GM21381 (cell line): ENCODE results near the gene EHBP1.
A peak's percentile ranks its signal among the peaks of the same experiment; 100 is the strongest.

Source experiments
- ATAC-seq: cut with Tn5 transposase; IDR thresholded peaks from one replicate; pipeline ENCODE4 v1.9.1; 2021; ENCODE audit warnings: mild to moderate bottlenecking, moderate library complexity; ENCODE audit not compliant: unreplicated experiment

The EHBP1 gene

GRCh38 chr2:63047321-63048279, 342.1 kb downstream of the EHBP1 start:
- ATAC-seq, result no peak

- ATAC-seq, result no peak
Measured at GRCh38 chr2:63048367-63049171, 343.1 kb downstream of the EHBP1 start.

DNA sequence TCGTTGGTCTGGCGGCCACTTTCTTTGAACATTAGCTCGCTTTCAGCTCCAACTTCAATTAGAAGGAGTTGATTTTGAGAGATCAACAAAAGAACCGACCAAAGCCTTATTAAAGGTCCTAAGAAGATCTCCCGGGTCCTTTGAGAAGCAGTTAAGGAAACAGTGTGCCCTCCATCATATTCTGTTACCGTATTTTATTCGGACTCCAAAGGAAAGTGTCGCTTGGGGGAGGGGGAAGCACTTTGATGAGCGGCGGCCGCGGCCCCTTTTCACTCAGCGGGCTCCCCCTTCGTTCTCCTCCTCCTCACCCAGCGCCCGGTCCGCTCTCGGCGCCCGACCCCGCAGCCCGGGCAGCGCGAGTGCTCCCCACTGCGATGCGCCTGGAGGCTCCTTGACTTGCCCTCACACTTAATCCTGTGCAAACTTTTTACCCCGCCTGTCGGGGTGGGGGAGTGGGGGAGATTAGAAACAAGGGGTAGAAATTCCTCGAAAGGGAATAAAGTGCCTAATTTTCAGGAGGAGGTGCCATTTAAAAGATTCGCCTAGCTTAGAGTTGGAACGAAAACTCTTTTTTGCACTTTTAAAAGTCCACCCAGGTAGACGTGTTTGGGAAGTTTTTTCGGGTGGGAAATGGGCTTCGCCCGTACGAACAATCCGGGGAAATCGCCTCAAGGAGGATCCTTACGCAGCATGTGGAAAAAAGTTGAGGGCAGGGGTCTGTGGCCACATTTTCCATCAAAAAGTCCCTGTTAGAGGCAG, 343.9 kb downstream of the EHBP1 start:
- ATAC-seq, result no peak

DNA sequence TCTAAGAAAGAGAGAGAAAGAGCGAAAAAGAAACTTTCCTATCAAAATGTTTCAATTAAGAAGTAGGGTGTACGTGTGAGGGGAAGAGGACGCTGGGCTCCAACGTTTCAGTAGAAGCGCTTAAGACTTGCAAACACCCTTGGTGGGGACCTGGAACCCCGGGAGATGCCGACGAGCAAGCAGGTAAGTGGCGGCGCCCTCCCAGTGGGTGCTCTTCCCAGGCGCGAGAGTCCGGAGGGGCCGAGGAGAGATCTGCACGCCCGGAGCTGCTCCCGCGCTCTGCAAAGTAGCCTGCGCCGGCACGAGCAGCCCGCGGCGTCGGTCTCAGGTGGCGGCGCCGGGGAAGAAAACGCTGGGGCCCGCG, 344.4 kb downstream of the EHBP1 start:
- peak; percentile 23 for ATAC-seq

DNA sequence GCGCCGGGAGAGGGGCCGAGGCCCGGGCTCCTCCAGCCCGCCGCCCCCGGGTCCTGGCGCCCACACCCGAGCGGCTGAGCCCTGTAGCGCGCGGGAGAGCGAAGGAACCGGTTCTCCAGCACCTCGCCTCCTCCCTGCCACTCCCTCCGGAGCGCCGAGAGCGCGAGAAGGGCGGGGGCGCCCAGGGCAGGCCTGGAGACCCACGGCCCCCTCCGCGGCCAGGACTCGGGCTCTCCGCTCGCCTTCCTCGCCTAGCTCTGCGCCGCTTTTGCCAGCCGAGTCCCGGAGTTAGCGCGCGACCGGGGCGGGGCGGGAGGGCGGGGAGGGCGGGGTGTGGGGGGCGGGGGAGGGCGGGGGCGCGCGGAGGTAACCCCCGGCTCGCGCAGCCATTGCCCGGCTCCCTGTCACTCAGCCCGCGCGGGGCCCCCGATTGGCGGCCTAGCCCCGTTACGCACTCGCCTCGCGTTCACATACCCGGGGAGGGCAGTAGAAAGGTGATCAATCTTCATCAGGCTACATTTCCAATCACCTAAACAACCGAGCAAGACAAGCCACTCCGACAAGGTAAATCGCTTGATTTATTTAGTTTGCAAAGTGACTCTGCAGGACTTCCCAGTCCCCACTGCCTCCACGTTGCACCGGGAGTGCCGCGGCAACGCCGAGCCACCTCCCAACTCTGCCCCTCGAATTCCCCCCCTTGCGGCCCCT, 345.0 kb downstream of the EHBP1 start, which contains the start of gene OTX1:
Gene OTX1, plus strand, starts transcription at position 497 of the 708 bp plus-strand sequence. CDS start 2,161 bp downstream, outside the sequence.
- peak; percentile 81 for ATAC-seq

DNA sequence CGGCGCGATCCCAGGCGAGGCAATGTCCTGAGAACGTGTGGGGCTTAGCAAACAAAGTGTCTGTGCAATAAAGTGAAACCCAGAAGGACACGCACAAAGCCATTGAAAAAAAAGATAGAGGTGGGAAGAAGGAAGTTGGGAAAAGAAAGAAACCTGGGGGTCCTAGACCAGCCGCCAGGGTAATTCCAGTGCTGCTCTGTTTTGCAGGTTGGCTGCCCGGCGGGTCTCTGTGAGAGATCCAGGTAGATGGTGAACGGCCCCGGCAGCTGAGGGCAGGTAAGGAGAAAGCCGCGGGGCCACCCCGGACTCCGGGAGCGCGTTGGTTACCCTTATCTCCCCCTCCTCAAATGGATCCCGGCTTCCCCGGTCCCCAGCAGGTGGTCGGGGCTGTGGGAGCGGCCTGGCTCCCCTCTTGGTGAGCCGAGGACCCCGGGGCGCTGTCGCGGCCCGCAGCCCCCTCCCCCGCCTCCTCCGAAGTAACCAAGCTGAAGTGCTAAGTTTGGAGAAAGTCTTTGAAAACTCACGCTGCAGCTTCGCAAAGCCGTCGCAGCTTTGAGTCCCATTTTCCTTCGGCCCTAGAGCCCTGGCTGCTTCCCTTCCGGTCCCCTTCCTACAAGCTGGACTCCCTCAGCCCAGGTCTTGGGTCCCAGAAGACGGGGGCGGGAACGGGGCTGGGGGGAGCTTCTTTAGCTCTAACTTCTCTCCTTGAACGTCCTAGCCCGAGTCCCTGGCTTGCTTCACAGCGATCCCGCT, 345.7 kb downstream of the EHBP1 start:
- ATAC-seq, result no peak

- no peak for ATAC-seq
Measured at GRCh38 chr2:63051795-63052333, 346.4 kb downstream of the EHBP1 start.

DNA sequence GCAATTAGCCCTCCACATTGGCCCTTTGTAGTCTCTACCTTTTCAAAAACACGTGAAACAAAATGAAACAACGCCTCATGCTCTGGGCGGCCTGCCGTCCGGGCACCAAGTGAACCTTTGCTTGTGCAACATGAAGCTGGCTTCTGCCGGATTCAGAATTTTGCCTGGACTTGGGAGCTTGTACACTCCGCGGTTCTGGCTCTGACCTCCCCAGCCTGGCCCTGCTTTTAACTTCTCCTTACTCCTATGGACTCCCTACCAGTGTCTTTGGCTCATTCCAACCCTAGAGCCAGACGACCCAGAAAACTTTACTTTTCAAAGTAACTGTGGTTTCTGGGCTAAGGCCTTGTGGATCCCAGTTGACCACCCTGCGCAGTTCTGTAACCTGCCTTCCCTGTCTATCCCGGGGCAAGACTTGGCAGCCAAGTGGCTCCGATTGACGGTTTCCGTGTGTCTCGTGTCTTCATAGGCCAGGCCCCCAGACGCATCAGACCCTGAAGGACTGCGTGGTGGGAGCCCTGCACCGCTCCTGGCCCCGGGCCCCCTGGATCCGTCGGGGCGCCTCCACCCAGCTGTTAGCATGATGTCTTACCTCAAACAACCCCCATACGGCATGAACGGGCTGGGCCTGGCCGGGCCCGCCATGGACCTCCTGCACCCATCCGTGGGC, 347.0 kb downstream of the EHBP1 start:
- ATAC-seq, result no peak

GRCh38 chr2:63053081-63053888, 347.8 kb downstream of the EHBP1 start:
- ATAC-seq, result no peak

DNA sequence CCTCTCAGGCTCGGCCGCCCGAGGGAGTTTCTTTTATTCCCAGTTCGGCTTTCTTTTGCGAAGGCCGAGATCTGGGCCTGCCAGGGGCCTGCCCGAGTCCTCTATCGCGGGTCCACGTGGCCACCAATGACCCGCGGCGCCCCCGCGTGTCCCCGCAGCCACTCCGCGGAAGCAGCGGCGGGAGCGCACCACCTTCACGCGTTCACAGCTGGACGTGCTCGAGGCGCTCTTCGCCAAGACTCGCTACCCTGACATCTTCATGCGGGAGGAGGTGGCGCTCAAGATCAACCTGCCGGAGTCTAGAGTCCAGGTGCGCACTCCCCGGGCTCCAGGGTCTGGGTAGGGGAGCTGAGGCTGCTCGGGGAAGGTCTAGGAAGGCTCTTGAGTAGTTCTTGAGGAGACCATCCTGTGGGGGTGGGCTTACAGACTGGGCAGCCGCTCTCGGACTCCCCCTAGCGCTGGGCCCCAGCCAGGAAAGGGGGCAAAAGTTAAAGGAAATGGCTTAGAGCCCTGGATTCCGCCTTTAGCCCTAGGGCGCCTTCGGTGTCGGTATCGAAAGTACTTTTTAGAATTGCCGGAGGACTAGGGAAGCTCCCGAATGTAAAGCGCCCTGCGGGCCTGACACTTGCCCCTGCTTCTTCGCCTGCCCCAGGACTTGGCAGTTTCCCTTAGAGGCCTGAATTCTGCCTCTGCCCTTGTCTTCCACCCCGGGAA, 348.5 kb downstream of the EHBP1 start:
- no peak for ATAC-seq

- ATAC-seq, result no peak
Measured at GRCh38 chr2:63054841-63055225, 349.3 kb downstream of the EHBP1 start.

GRCh38 chr2:63055226-63056106, 350.0 kb downstream of the EHBP1 start:
- no peak for ATAC-seq

DNA sequence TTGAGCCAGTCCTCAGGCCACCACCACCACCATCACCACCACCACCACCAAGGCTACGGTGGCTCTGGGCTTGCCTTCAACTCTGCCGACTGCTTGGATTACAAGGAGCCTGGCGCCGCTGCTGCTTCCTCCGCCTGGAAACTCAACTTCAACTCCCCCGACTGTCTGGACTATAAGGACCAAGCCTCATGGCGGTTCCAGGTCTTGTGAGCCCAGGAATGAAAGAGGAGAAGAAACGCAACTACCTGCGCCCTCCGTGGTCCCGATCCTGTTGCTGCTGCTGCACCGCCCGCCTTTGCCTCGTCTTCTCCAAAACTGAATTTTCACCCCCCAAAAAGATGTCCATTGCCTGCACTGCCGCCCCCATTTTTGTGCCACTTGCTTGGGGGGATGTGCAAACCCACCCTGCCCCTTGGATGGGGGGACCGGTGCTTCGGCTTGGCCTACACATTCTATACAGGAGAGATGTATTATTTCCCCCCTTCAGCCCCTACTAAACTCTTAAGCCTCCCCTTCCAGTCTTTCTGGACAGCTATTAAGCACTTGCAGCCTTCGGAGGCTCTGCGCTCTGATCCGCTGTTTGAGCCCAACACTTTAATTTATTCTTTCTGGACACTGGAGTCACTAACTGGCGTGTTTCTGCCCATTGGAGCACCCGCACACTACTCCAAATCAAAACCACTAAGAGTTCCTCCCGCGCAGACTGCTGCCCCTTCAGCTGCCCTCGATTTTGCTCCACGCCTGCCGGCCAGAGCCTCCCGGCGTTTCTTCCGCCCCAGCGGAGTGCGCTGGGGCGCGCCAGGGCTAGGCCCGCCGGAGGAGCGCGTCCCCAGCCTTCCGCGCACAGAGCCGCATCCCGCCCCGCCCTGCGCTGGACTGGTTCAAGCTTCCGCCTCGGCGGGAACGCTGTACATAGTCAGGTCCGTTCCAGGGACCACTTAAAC, 350.9 kb downstream of the EHBP1 start:
- ATAC-seq, result no peak

GRCh38 chr2:63057249-63058143, 352.0 kb downstream of the EHBP1 start:
- no peak for ATAC-seq
